Fibroblast of the aortic adventitia (primary cell): Measurements from ENCODE around the gene RNF10. TPM values are rescaled to one million over a fixed set of nuclear protein-coding genes. Genes with fewer than 3 reads are reported as not detected.

Source experiments
- DNase-seq: peaks from one replicate; pipeline ENCODE4 v3.0.0-alpha.2; 2010; ENCODE audit warnings: low read depth
- H3K4me3 ChIP-seq: 2 replicates; pipeline ENCODE4 v1.5.1; 2011; ENCODE audit warnings: low read depth, mild to moderate bottlenecking, control low read depth, low read length, moderate library complexity
- total RNA-seq: library from RNA; depleted of rRNA; stranded (reverse); fragments of >200 nt; gene quantifications from 2 replicates; pipeline ENCODE4 v1.2.3, GENCODE V29; 2012; ENCODE audit warnings: low replicate concordance
- TF ChIP-seq, protein P1 (sequence below): IDR thresholded peaks from 2 replicates; pipeline ENCODE4 v1.5.1; 2011; ENCODE audit warnings: mild to moderate bottlenecking, low read length, control low read depth, inconsistent platforms; ENCODE audit not compliant: insufficient read depth

RNF10 gene
- total RNA-seq, 1 donor: 96.7 TPM

DNA sequence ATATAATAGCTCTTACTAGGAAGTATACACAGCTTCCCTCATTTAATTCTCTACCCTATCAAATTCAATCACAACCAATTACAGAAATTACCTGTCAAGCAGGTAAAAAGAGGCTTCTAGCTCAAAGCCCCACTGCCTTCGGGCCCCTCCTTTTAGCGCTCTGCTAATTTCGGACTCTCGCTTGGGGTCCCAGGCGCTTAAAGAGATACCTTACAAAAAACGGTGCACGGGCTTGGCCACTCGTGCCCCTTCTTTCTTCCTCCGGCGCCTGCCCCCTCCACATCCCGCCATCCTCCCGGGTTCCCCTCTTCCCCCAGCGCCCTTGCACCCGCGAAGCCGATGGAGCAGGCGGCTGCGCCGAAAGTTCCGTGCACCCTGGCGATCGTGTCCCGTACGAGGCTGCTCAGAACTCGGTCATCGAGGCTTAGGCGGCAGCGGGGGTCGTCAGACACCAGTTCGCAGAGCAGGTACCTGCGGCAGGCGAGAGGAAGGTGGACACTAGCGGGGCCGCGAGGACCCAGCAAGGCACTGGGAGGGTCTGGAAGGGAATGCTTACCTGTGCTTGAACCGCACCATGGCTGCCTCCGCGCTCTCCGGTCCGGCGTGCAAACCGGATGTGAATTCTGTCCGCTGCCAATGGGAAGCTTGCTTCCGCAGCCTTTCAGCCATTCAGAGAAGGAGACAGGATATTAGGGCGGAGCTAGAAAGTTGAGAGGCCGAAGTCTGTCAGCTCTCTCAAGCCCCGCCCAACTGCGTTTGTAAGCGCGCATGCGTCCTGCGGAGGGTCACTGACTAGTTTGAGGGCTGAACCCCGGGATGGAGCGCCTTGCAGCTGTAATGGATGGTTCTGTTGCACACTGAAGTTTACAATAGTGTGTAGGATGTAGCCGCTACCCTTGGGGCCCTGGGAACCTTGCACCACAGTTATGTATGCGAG is 46.9 kb downstream of the RNF10 start, which contains the start of gene POP5:
Gene POP5 (minus strand): TSS at position 616 of the 937 bp plus-strand sequence. CDS start 40 bp downstream, at position 576.
- TF ChIP-seq, protein P1, sequence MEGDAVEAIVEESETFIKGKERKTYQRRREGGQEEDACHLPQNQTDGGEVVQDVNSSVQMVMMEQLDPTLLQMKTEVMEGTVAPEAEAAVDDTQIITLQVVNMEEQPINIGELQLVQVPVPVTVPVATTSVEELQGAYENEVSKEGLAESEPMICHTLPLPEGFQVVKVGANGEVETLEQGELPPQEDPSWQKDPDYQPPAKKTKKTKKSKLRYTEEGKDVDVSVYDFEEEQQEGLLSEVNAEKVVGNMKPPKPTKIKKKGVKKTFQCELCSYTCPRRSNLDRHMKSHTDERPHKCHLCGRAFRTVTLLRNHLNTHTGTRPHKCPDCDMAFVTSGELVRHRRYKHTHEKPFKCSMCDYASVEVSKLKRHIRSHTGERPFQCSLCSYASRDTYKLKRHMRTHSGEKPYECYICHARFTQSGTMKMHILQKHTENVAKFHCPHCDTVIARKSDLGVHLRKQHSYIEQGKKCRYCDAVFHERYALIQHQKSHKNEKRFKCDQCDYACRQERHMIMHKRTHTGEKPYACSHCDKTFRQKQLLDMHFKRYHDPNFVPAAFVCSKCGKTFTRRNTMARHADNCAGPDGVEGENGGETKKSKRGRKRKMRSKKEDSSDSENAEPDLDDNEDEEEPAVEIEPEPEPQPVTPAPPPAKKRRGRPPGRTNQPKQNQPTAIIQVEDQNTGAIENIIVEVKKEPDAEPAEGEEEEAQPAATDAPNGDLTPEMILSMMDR: no peak
- peak; percentile 98 for DNase-seq
- peak within 1 kb of the TSS; percentile 97 for H3K4me3 ChIP-seq

DNA sequence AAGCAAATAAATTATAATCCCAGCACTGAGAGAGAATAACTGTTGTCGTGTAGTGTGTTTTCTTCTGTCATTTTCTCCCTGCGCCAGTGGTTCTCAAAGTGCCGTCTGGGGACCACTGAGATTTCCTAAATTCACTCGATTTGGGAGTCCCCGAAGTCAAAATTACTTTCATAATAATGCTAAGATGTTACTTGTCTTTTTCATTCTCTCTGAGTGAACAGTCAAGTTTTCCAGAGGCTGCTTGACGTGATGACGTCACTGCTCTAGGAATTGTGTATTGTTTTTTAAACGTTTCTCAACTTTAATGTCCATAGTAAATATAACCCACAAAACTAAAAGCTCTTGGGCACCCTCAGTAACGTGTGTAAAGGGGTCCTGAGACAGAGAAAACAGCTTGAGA is 47.8 kb downstream of the RNF10 start:
- peak overlapping the region; percentile 97 for H3K4me3 ChIP-seq
- peak; percentile 17 for DNase-seq
- TF ChIP-seq, protein P1: no peak

DNA sequence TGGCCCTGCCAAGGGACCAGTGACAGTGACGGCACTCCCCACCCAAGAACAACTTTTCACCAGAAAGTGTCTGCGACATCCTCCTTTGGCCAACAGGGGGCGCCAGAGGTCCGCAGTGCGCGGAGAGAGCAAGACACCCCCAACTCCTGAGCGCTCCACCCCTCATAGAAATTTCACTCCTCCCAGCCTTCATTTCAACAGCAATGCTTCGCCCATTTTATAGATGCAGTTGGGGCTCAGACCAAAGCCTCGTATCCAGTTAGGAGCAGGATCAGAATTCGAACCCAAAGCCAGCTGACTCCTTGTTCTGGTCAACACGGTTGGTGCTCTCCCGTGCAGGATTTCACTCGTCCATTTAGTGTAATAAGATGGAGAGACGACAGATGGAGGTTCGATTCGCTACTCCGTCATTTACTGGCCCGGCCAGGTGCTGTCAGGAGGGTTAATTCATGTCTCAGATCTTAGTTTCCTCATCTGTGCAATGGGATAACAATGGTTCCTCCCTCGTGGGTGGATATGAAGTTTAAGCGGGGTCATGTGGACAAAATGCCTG is 49.4 kb downstream of the RNF10 start:
- TF ChIP-seq, protein P1: peak; percentile 94
- DNase-seq: peak; percentile 74
- H3K4me3 ChIP-seq: no peak overlapping the region

DNA sequence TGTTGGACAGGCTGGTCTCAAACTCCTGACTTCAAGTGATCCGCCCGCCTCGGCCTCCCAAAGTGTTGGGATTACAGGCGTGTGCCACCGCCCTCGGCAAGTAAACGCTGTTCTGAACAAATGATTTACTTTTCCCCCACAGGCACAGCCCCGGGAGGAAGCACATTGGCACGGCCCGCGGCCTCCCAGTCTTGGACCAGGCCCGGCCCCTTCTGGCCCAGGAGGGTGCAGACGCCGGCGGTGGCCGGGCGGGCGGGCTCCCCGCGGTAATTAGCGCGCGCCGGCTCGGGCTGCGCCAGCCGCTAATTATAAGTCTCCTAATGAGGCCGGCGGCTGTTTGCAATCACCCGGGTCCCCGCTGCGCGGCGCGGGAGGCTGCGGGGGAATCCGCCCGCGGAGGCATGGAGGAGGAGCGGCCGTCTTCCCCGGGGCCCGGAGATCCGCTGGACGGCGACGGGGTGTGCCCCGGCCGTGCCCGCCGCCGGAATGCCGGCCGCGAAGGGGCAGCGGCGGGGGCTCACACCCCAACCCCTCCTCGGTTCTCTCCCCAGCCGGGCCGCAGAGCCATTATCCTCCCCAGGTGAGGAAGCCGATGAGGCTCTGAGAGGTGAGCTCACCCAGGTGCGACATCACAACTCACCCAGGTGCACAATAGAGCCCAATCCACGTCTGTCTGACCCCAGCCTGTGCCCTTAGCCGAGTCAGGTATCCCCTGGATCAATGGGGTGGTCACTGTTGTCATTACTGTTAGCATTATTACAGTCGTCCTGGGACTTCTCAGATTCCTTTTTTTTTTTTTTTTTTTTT is 50.4 kb downstream of the RNF10 start:
- H3K4me3 ChIP-seq: peak overlapping the region; percentile 44
- peak; percentile 16 for DNase-seq

DNA sequence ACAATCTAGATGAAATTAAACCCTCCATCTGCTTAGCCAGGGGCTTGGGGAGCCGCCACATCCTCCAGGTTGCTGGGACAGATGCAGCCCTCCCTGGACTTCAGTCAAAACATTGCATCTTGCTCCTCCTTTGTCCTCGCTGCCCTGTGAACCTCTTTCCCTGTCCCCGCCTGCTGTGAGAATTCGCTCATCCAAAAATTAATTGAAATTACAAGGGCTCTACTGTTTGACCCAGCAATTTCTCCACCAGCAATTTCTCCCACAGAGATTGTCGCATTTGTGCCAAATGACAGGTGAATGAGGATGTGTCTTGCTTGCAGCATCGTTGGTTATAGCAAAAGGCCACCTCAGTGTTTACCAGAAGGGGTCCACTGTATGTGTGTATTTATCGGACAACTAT is 52.0 kb downstream of the RNF10 start:
- TF ChIP-seq, protein P1: no peak
- DNase-seq: no peak
- no peak overlapping the region for H3K4me3 ChIP-seq

More for the DNA sequence above, 50.4 kb downstream of the RNF10 start:
- TF ChIP-seq, protein P1: peak; percentile 41

DNA sequence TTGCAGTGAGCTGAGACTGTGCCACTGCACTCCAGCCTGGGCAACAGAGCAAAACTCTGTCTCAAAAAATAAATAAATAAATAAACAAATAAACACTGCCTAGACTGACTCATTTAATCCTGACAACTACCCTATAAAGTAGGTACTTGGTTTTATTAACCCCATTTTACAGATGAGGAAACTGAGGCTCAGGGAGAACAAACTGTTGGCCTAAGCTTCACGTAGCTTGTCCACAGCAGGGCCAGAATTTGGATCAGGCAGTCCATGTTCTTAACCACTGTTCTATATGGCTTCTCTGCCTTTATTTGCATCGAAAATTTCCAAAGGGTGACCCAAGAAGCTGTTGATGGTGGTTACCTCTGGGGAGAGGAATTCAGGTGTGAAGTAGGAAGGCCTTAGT is 52.7 kb downstream of the RNF10 start:
- DNase-seq: no peak
- H3K4me3 ChIP-seq: no peak overlapping the region
- TF ChIP-seq, protein P1: no peak
